VCaP (cell line): Measurements from ENCODE around the gene CAMTA1.

Experiments
- H3K27ac ChIP-seq: fragments of 450-650 bp; 2 replicates; pipeline ENCODE4 v1.5.1; 2017
- TF ChIP-seq, protein P1 (sequence below): fragments of 450-650 bp; conservative IDR thresholded peaks from 2 replicates; pipeline ENCODE4 v1.5.1; 2017; ENCODE audit warnings: mild to moderate bottlenecking, moderate library complexity

Gene CAMTA1

DNA sequence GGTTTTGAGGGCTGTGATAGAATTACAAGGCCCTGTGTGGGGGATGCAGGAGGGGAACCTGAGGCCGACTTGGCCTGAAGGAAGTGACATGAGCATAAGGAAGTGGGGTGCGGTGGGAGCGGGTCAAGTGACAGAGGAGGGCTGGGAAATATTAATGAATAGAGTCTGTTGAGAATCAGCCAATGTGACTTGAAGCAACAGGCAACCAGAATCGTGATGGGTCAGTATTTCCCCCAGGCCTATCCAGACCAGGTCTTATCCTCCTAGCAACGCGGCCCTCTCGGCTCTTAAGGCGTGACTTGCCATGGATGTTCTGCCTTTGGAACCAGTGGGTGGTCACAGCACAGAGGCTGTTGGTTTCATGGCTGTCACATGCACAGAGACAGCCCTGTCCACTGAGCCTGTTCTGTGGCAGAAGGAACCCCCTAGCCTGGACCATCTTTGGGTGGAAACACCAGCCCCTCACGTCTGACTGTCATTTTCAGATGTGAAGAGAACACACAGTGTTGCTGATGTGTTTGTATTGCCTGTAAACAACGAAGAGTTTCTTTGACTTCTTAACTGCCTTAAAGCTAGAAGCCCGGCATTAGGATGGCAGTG, 468.8 kb downstream of the CAMTA1 start:
- no peak overlapping the region for H3K27ac ChIP-seq
- TF ChIP-seq, protein P1, sequence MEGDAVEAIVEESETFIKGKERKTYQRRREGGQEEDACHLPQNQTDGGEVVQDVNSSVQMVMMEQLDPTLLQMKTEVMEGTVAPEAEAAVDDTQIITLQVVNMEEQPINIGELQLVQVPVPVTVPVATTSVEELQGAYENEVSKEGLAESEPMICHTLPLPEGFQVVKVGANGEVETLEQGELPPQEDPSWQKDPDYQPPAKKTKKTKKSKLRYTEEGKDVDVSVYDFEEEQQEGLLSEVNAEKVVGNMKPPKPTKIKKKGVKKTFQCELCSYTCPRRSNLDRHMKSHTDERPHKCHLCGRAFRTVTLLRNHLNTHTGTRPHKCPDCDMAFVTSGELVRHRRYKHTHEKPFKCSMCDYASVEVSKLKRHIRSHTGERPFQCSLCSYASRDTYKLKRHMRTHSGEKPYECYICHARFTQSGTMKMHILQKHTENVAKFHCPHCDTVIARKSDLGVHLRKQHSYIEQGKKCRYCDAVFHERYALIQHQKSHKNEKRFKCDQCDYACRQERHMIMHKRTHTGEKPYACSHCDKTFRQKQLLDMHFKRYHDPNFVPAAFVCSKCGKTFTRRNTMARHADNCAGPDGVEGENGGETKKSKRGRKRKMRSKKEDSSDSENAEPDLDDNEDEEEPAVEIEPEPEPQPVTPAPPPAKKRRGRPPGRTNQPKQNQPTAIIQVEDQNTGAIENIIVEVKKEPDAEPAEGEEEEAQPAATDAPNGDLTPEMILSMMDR = no peak

DNA sequence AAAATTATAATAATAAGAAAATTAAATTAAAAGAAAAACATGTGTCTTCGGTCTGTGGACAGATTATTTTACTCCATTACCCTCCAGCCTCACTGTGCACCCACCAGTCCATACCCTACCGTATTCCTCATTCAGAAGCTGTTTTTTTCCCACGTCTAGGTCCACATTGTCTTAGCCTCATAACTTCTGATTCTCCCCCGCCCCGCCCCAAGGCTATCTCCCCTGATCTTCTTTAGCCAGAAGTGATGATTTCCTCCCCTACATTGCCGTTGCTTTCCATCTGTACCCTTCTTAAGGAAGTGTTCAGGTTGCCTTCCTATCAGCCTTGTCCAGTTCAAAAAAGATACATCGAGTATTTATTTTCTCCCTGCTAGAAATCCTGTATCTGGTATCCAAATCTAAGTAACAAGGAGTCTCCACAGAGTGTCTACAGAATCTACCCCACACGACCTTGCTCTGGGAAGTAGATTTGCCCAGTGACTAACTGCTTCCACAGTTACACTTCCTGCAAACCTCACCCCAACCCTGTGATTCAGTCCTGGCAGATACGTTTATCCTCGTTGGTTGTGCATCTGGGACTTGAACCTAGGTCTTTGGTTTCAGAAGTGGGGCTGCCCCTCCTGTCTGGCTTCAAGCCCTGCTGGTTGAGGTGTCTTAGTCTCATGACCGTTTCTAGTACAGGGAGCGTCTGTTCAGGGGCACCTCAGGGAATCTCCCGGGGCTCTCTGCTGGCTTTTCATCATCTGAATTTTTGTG, 470.2 kb downstream of the CAMTA1 start:
- TF ChIP-seq, protein P1 = no peak
- no peak overlapping the region for H3K27ac ChIP-seq

DNA sequence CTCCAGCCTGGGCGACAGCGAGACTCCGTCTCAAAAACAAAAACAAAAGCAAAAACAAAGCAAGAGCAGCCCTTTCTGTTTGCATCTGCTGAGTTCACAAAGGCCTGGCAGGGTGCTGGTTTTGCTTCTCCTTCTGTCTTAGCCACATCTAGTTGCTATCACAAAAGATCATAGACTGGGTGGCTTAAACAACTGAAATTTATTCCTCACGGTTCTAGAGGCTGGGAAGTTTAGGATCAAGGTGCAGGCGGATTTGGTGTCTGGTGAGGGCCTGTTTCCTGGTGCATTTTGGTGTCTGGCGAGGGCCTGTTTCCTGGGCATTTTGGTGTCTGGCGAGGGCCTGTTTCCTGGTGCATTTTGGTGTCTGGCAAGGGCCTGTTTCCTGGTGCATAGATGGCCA, 471.3 kb downstream of the CAMTA1 start:
- TF ChIP-seq, protein P1 = no peak
- H3K27ac ChIP-seq = no peak overlapping the region

DNA sequence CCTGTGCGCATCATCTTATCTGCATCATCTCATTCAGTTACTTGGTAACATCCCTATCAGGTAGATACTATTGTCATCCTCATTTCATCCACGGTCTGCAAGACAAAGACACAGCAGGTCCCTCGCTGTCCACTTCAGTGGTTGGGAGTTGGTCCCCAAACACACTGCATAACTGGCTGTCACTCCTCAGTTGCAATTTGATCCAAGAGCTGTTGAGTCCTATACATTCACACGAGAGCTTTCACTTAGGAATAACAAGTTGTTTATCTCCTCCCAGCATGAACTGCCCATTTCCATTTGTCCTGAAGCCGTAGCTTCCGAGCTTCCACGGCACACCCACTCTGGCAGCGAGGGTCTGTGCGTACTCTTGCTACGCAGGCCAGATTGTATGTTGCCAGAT, 472.0 kb downstream of the CAMTA1 start:
- H3K27ac ChIP-seq = no peak overlapping the region
- TF ChIP-seq, protein P1 = no peak

DNA sequence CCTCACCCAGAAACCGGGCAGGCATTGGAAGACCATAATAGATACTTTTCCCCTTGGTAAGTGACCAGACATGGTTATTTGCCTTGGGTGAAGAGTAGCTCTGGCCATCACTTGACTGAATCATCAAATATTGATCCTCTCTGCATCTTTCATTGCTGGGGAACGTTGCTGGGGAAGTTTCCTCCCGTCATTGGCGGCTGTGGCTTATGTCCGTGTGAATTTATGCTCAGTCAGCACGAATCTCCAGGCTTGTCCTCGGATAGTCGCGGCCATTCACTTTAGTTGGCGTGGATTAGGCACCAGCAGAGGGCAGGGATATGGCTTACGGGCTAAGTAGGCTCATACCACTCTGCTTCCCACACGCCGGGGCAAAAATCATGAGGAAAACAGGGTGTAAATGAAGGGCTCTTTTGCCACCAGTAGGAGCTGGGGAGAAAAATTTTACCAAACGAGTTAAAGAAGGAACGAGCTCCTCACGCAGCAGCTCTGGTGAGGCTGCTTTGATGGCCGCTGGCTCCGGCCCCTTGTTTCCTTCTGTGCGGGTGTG, 473.4 kb downstream of the CAMTA1 start:
- H3K27ac ChIP-seq = no peak overlapping the region
- TF ChIP-seq, protein P1 = no peak

DNA sequence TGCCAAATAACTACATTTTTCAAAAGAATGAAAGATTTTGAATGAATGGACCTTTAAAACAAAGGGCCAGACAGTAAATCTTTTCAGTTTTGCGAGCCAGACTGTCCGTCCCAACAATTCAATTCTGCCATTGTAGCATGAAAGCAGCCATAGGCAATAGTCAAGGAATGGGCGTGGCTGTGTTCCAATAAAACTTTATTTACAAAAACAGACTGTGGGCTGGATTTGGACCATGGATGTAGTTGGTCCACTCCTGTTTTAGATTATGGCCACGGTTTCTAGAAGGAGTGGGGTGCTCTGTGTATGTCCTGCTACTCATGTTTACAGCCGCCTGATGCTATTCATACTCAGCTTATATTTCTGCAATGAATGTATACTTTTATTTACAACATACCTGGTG, 474.7 kb downstream of the CAMTA1 start:
- H3K27ac ChIP-seq = no peak overlapping the region
- TF ChIP-seq, protein P1 = no peak

DNA sequence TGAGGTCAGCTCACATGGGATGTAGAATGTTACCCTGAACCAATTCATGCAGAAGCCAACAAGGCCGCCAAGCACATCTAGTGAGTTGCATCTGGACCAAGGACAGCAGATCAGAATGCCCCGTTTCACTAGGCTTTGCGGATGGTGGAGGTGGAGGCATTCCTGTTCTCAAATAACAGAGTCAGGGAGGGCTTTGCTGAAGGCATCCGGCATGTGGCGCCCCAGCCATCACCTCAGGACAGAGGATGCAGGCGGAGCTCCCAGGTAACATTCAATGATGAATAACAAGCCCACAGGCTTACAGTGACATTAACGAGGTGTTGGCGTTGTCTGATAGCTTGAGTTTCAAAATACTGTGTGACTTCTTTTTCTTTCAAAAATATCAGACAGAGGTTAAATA, 476.2 kb downstream of the CAMTA1 start:
- TF ChIP-seq, protein P1 = no peak
- no peak overlapping the region for H3K27ac ChIP-seq
